Kidney (tissue), 14 donors: ENCODE data around the gene AFF3. TPM values are rescaled to one million over a fixed set of nuclear protein-coding genes. Genes with fewer than 3 reads are reported as not detected.

ENCODE experiments used
- DNase-seq, 5 donors: peaks; one replicate each; pipeline ENCODE4 v3.0.0-alpha.2; 2013 to 2020
- FAIRE-seq: peaks from 2 replicates; lab custom pipeline; 2012; peaks lifted over from hg19 to GRCh38; lab: Jason Lieb, UNC
- H3K27ac ChIP-seq, 2 donors: one replicate each; pipeline ENCODE4 v1.7.0; 2013; ENCODE audit warnings: low read depth in 2 of 2, low read length in 2 of 2, inconsistent platforms in 1 of 2
- H3K27me3 ChIP-seq: one replicate; pipeline ENCODE4 v1.7.1; 2013; ENCODE audit warnings: low read length, inconsistent platforms; ENCODE audit not compliant: control insufficient read depth, insufficient read depth
- H3K36me3 ChIP-seq, 3 donors: one replicate each; pipeline versions ENCODE4 v1.7.0 to v1.7.1; 2013; ENCODE audit warnings: low read length in 3 of 3, control low read depth in 1 of 3, inconsistent platforms in 1 of 3; ENCODE audit not compliant: insufficient read depth in 3 of 3, control insufficient read depth in 2 of 3
- H3K4me1 ChIP-seq, 3 donors: one replicate each; pipeline versions ENCODE4 v1.7.0 to v1.7.1; 2013; ENCODE audit warnings: low read length in 3 of 3, inconsistent platforms in 1 of 3, low read depth in 1 of 3; ENCODE audit not compliant: control insufficient read depth in 2 of 3, insufficient read depth in 2 of 3
- H3K4me3 ChIP-seq, 3 donors: one replicate each; pipeline versions ENCODE4 v1.7.0 to v1.8.1; 2013; ENCODE audit warnings: low read length in 3 of 3, control low read depth in 1 of 3, inconsistent platforms in 1 of 3
- H3K9ac ChIP-seq, 3 donors: one replicate each; pipeline versions ENCODE4 v1.7.0 to v1.7.1; 2013; ENCODE audit warnings: low read length in 3 of 3, control low read depth in 1 of 3, inconsistent platforms in 1 of 3
- H3K9me3 ChIP-seq, 3 donors: one replicate each; pipeline versions ENCODE4 v1.7.0 to v1.7.1; 2013; ENCODE audit warnings: low read length in 3 of 3, control low read depth in 1 of 3, inconsistent platforms in 1 of 3; ENCODE audit not compliant: control insufficient read depth in 2 of 3, insufficient read depth in 1 of 3
- CTCF ChIP-seq: IDR thresholded peaks from 3 replicates; pipeline ENCODE4 v1.5.1; 2012; ENCODE audit warnings: mild to moderate bottlenecking, moderate library complexity, borderline replicate concordance; ENCODE audit not compliant: insufficient read depth; ENCODE audit errors: extremely low read depth
- intact Hi-C: fragments of 100-400 bp; cut with DNase I; formaldehyde crosslinking; loops from one replicate; pipeline ENCODE4 v1.11.1; 2022
- polyA plus RNA-seq: library from polyadenylated mRNA; stranded (reverse); fragments of 350-450 nt; fragmentation: Illumina TruSeq; extraction: RNeasy Lipid Tissue Mini Kit (QIAGEN cat#74804); gene quantifications from one replicate; pipeline ENCODE4 v1.2.3, GENCODE V29; 2014; ENCODE audit warnings: low read depth, low replicate concordance; ENCODE audit not compliant: insufficient read depth
- total RNA-seq: library from RNA; stranded (reverse); fragmentation: NEBNext Ultra II Directional; extraction: Animal tissue kit (Norgen Biotek cat#: 25700); gene quantifications from one replicate; pipeline ENCODE4 v1.2.1, GENCODE V29; 2021
- donor health status: control.
- donor health status: control.
- donor health status: control.
- donor health status: control.
- donor health status: control.
- donor health status: DM: yes; HTN: yes; CAD: no.
- donor health status: Normal renal cell carcinoma (clear cell type).

Gene AFF3
- total and polyA plus RNA-seq, 2 donors from 2014 or later: 0.65 to 11.0 TPM

- Histone ChIP-seq H3K36me3 (no peaks in the 10 kb centered on the region), H3K4me1 (no peaks in the 10 kb centered on the region), H3K9ac (no peak overlapping the region), H3K27ac (no peak overlapping the region), H3K27me3 (no peaks in the 10 kb centered on the region), H3K9me3 (no peaks in the 10 kb centered on the region), H3K4me3 (no peak overlapping the region)
- intact Hi-C loops: no loop called here
- TF ChIP-seq CTCF: no peak
- DNase-seq (no peak), FAIRE-seq (no peak)
Observed at GRCh38 chr2:99595373-99595772, 547.0 kb downstream of the AFF3 start.

GRCh38 chr2:99593692-99594427, 548.5 kb downstream of the AFF3 start:
- TF ChIP-seq CTCF: no peak
- Histone ChIP-seq H3K36me3 (no peaks in the 10 kb centered on the region), H3K4me1 (no peaks in the 10 kb centered on the region), H3K9ac (no peak overlapping the region), H3K27ac (no peak overlapping the region), H3K9me3 (no peaks in the 10 kb centered on the region), H3K4me3 (no peak overlapping the region), H3K27me3 (no peaks in the 10 kb centered on the region)
- intact Hi-C loops: no loop called here
- FAIRE-seq: no peak
- no peak for DNase-seq

- H3K4me3 ChIP-seq: no peak overlapping the region
- no peak for DNase-seq
- H3K4me1 ChIP-seq: no peaks in the 10 kb centered on the region
- no peaks in the 10 kb centered on the region for H3K9me3 ChIP-seq
- no peak overlapping the region for H3K27ac ChIP-seq
- no peaks in the 10 kb centered on the region for H3K27me3 ChIP-seq
- H3K9ac ChIP-seq: no peak overlapping the region
- TF ChIP-seq CTCF: no peak
- H3K36me3 ChIP-seq: no peaks in the 10 kb centered on the region
- FAIRE-seq: no peak
- intact Hi-C loops: no loop called here
Observed at GRCh38 chr2:99576775-99577174, 565.6 kb downstream of the AFF3 start.
